Endodermal cell (in vitro differentiated cells): ENCODE data around the gene MMS22L. TPM values are rescaled to one million over a fixed set of nuclear protein-coding genes. Genes with fewer than 3 reads are reported as not detected.

ENCODE experiments used
- DNase-seq: peaks from one replicate; pipeline ENCODE4 v3.0.0-alpha.2; 2017
- H3K27ac ChIP-seq: 2 replicates; pipeline ENCODE4 v1.5.1; 2013; ENCODE audit warnings: mild to moderate bottlenecking, low read depth, low read length, moderate library complexity
- H3K27me3 ChIP-seq: 2 replicates; pipeline ENCODE4 v1.6.1; 2013; ENCODE audit warnings: mild to moderate bottlenecking, low read length, moderate library complexity; ENCODE audit not compliant: insufficient read depth, control insufficient read depth, poor library complexity, severe bottlenecking
- H3K36me3 ChIP-seq: 2 replicates; pipeline ENCODE4 v1.7.0; 2013; ENCODE audit warnings: mild to moderate bottlenecking, low read length, moderate library complexity; ENCODE audit not compliant: control insufficient read depth, insufficient read depth
- H3K4me1 ChIP-seq: one replicate; pipeline ENCODE4 v1.7.0; 2013; ENCODE audit warnings: low read length; ENCODE audit not compliant: control insufficient read depth, insufficient read depth
- H3K4me3 ChIP-seq: 2 replicates; pipeline ENCODE4 v1.5.1; 2013; ENCODE audit warnings: mild to moderate bottlenecking, low read length, moderate library complexity
- H3K9ac ChIP-seq: 2 replicates; pipeline ENCODE4 v1.6.1; 2013; ENCODE audit warnings: mild to moderate bottlenecking, low read length, moderate library complexity; ENCODE audit not compliant: poor library complexity, severe bottlenecking; ENCODE audit errors: extremely low read depth
- H3K9me3 ChIP-seq: 2 replicates; pipeline ENCODE4 v1.6.1; 2013; ENCODE audit warnings: mild to moderate bottlenecking, low read length, moderate library complexity; ENCODE audit not compliant: control insufficient read depth
- H3K27ac Mint-ChIP-seq: 2 replicates; pipeline ENCODE4 v1.8.0; 2020; ENCODE audit warnings: mixed read lengths
- H3K27me3 Mint-ChIP-seq: 2 replicates; pipeline ENCODE4 v1.8.0; 2021; ENCODE audit warnings: mild to moderate bottlenecking, mixed read lengths; ENCODE audit not compliant: insufficient read depth
- H3K36me3 Mint-ChIP-seq: 2 replicates; pipeline ENCODE4 v1.8.0; 2020; ENCODE audit warnings: low read depth, mixed read lengths
- H3K4me1 Mint-ChIP-seq: 2 replicates; pipeline ENCODE4 v1.8.0; 2020; ENCODE audit warnings: mixed read lengths
- H3K4me3 Mint-ChIP-seq: 2 replicates; pipeline ENCODE4 v1.8.0; 2020; ENCODE audit warnings: mild to moderate bottlenecking, moderate library complexity, mixed read lengths
- H3K9me3 Mint-ChIP-seq: 2 replicates; pipeline ENCODE4 v1.8.0; 2020; ENCODE audit warnings: mild to moderate bottlenecking, mixed read lengths
- WGBS, 2 experiments: methylation state at CpG; one replicate each; pipeline versions ENCODE4 v1.1.5 to v1.1.7; 2013; ENCODE audit warnings: missing lambda C conversion rate in 2 of 2, mixed read lengths in 1 of 2; ENCODE audit not compliant: insufficient coverage in 1 of 2, insufficient read length in 1 of 2; 5-methylcytosine and 5-hydroxymethylcytosine counted together
- total RNA-seq, 2 donors: library from RNA; stranded (reverse); fragmentation: NEBNext Ultra II Directional in 1 of 2; extraction: Animal tissue kit (Norgen Biotek cat#: 25700) in 1 of 2; gene quantifications; 2 replicates in 1 of 2; 3 replicates in 1 of 2; pipeline ENCODE4 v1.2.1, GENCODE V29; 2021
- TF ChIP-seq, protein P1 (sequence below): fragments of 200-600 bp; sonication (generic); conservative IDR thresholded peaks from 2 replicates; pipeline ENCODE4 v1.5.0; 2021; ENCODE audit warnings: antibody characterized with exemption, mild to moderate bottlenecking

MMS22L gene
- total RNA-seq, 2 donors from 2014 or later = 32.6 to 36.6 TPM

DNA sequence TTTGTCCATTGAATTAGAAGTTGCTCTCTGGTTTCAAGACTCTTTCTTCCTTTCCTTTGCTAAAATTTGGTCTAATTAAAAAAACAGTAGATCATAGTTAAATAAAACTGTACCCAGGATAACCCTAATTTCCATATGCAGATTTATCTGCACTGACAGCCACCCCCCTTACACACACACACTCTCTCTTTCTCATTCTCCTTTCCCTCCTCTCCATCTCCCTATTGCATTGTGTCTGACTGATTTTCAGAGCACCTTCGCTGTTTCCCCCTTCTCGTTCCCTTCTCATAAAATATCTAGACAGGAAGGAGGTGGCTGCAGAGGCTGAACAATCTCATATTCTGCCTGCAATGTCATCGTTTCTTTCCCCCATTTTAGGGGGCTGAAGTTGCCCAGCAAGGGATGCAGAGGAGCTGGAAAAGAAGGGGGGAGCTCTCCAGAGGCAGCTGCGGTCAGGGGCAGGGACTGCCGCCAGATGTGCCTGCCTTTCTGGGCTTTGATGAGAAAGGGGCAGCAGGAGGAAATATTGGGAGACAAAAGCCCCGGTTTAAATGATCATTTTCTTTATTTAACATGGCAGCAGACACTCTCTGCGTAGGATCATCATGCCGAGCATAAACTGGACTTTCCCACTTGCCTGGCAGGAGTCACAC lies 22.5 kb upstream of the MMS22L start:
- Histone ChIP-seq H3K36me3 (no peaks in the 10 kb centered on the region), H3K9me3 (no peaks in the 10 kb centered on the region), H3K4me3 (no peak overlapping the region), H3K4me1 (no peaks in the 10 kb centered on the region), H3K27ac (no peak overlapping the region), H3K27me3 (no peaks in the 10 kb centered on the region), H3K9ac (no peak overlapping the region)
- no peak overlapping the region for H3K27ac Mint-ChIP-seq
- no peaks in the 10 kb centered on the region for H3K9me3 Mint-ChIP-seq
- no peaks in the 10 kb centered on the region for H3K36me3 Mint-ChIP-seq
- TF ChIP-seq, protein P1, sequence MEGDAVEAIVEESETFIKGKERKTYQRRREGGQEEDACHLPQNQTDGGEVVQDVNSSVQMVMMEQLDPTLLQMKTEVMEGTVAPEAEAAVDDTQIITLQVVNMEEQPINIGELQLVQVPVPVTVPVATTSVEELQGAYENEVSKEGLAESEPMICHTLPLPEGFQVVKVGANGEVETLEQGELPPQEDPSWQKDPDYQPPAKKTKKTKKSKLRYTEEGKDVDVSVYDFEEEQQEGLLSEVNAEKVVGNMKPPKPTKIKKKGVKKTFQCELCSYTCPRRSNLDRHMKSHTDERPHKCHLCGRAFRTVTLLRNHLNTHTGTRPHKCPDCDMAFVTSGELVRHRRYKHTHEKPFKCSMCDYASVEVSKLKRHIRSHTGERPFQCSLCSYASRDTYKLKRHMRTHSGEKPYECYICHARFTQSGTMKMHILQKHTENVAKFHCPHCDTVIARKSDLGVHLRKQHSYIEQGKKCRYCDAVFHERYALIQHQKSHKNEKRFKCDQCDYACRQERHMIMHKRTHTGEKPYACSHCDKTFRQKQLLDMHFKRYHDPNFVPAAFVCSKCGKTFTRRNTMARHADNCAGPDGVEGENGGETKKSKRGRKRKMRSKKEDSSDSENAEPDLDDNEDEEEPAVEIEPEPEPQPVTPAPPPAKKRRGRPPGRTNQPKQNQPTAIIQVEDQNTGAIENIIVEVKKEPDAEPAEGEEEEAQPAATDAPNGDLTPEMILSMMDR = no peak
- no peaks in the 10 kb centered on the region for H3K27me3 Mint-ChIP-seq
- no peak for DNase-seq
- no peaks in the 10 kb centered on the region for H3K4me1 Mint-ChIP-seq
- WGBS, 2 experiments = 70 to 72% methylated on average over 4 to 8 of the region's 8 CpGs
- no peak overlapping the region for H3K4me3 Mint-ChIP-seq

DNA sequence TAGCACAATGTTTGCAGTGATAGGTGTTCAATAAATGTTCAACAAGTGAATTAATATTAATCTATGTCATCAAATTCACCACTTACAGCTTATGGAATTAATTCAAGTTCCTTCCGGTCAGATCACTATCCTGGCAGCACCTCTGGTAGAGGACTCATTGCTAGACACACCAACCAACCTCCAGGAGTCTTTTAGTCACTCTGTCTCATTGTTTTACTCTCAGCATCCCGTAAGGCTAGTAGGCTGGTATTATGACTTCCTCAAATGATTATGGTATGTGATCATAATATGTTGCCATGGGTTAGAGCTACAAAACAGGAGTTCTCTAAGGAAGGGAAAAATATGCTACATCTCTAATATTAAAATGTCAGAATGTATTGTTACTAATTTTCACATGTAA lies 21.7 kb upstream of the MMS22L start:
- no peak for DNase-seq
- no peak overlapping the region for H3K27ac ChIP-seq
- no peaks in the 10 kb centered on the region for H3K4me1 ChIP-seq
- TF ChIP-seq, protein P1 = no peak
- no peaks in the 10 kb centered on the region for H3K36me3 ChIP-seq
- Mint-ChIP-seq H3K4me3 (no peak overlapping the region), H3K27ac (no peak overlapping the region), H3K9me3 (no peaks in the 10 kb centered on the region), H3K36me3 (no peaks in the 10 kb centered on the region), H3K27me3 (no peaks in the 10 kb centered on the region), H3K4me1 (no peaks in the 10 kb centered on the region)
- 89 to 100% methylated on average over 1 to 2 of the region's 2 CpGs for WGBS, 2 experiments
- no peak overlapping the region for H3K4me3 ChIP-seq
- H3K27me3 ChIP-seq = no peaks in the 10 kb centered on the region
- no peaks in the 10 kb centered on the region for H3K9me3 ChIP-seq
- no peak overlapping the region for H3K9ac ChIP-seq

DNA sequence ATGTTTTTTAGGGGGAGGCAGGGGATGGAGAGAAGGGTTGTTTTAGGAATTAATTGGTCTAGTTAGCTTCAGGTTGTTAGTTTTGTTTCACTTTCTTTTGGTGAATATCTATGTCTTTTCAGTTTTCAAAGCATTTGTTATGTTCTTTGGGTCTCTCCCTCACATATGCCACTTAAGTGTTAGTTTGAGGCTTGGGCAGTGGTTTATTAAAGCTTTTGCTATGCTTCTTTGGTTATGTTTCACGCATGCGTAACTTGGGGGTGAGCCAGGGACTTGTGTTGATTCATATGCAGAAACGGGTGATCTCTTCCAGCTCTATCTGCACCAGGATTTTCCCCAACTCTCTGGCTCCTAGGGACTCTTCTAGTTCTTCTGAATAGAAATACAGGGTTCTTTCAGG lies 11.4 kb upstream of the MMS22L start:
- Histone ChIP-seq H3K27me3 (no peaks in the 10 kb centered on the region), H3K27ac (no peak overlapping the region), H3K9me3 (peaks cover 4% of the 10 kb centered on the region), H3K4me3 (no peak overlapping the region), H3K36me3 (no peaks in the 10 kb centered on the region), H3K9ac (no peak overlapping the region), H3K4me1 (no peaks in the 10 kb centered on the region)
- Mint-ChIP-seq H3K4me1 (no peaks in the 10 kb centered on the region), H3K4me3 (no peak overlapping the region), H3K27ac (no peak overlapping the region), H3K36me3 (no peaks in the 10 kb centered on the region), H3K9me3 (peaks cover 1% of the 10 kb centered on the region), H3K27me3 (no peaks in the 10 kb centered on the region)
- TF ChIP-seq, protein P1 = no peak
- WGBS, 2 experiments = 77 to 100% methylated on average over 1 to 3 of the region's 3 CpGs
- DNase-seq = no peak
